Lower leg skin (tissue), 4 donors: ENCODE data around the gene TMEM38A. TPM values are rescaled to one million over a fixed set of nuclear protein-coding genes. Genes with fewer than 3 reads are reported as not detected.
"Not testable (repeated sequence)": the region's sequence is repeated elsewhere in the genome, so short reads cannot be mapped to it uniquely, and the experiment has no call there.

Source experiments
- DNase-seq, 2 donors: peaks; one replicate each; pipeline ENCODE4 v3.0.0-alpha.2; 2019; ENCODE audit warnings: low spot score in 2 of 2
- H3K4me3 ChIP-seq: fragments of 200-600 bp; sonication (generic); 2 replicates; pipeline ENCODE4 v1.5.1; 2017; ENCODE audit warnings: mild to moderate bottlenecking, low read depth; ENCODE audit not compliant: poor library complexity, severe bottlenecking
- POLR2A ChIP-seq, 2 donors: fragments of 450-650 bp; IDR thresholded peaks; one replicate each; pipeline ENCODE4 v1.6.1; 2016 to 2017; ENCODE audit warnings: antibody characterized with exemption in 2 of 2, mild to moderate bottlenecking in 1 of 2, moderate library complexity in 1 of 2
- WGBS, 2 donors: methylation state at CpG; one replicate each; pipeline ENCODE4 v1.1.5; 2018; 5-methylcytosine and 5-hydroxymethylcytosine counted together
- intact Hi-C: fragments of 100-400 bp; cut with DNase I; formaldehyde crosslinking; loops from one replicate; pipeline ENCODE4 v1.15.0; 2023; ENCODE audit warnings: low total_unique reads
- total RNA-seq, 4 donors: library from RNA; depleted of rRNA; stranded (reverse); fragments of >200 nt; gene quantifications; one replicate each; pipeline ENCODE4 v1.1.0, GENCODE V29; 2016
- TF ChIP-seq, protein P1 (sequence below), 3 donors: fragments of 450-650 bp; IDR thresholded peaks; one replicate each; pipeline ENCODE4 v1.5.1; 2016; ENCODE audit warnings: antibody characterized with exemption in 3 of 3, mild to moderate bottlenecking in 3 of 3, moderate library complexity in 2 of 3

Gene TMEM38A
- total RNA-seq, 4 donors from 2014 or later, result 1.3 to 3.2 (median 2.2) TPM

DNA sequence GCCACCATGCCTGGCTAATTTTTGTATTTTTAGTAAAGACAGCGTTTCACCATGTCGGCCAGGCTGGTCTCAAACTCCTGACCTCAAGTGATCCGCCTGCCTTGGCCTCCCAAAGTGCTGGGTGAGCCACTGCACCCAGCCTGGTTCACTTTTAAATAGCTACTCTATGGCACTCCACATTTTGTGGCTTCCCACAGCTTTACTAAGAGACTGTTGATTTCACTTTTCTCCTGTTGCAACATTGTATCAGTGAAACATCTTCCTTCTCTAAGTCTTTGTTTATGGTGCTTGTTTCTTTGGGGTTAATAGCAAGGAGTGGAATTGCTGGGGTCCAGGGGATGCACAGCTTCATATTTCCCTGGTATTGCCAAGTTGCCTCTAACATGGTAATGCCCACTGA, 12.3 kb downstream of the TMEM38A start:
- intact Hi-C loops, result no loop called here
- H3K4me3 ChIP-seq, result no peak overlapping the region
- DNase-seq, result no peak
- TF ChIP-seq, protein P1, sequence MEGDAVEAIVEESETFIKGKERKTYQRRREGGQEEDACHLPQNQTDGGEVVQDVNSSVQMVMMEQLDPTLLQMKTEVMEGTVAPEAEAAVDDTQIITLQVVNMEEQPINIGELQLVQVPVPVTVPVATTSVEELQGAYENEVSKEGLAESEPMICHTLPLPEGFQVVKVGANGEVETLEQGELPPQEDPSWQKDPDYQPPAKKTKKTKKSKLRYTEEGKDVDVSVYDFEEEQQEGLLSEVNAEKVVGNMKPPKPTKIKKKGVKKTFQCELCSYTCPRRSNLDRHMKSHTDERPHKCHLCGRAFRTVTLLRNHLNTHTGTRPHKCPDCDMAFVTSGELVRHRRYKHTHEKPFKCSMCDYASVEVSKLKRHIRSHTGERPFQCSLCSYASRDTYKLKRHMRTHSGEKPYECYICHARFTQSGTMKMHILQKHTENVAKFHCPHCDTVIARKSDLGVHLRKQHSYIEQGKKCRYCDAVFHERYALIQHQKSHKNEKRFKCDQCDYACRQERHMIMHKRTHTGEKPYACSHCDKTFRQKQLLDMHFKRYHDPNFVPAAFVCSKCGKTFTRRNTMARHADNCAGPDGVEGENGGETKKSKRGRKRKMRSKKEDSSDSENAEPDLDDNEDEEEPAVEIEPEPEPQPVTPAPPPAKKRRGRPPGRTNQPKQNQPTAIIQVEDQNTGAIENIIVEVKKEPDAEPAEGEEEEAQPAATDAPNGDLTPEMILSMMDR (IDR thresholded peaks at IDR 0.05), result no peak
- no peak for TF ChIP-seq POLR2A (IDR thresholded peaks at IDR 0.05)
- WGBS, 2 donors, result 81 to 98% methylated on average over 3 of the region's 3 CpGs

- 86 to 90% methylated on average over 4 of the region's 4 CpGs for whole genome bisulfite sequencing, 2 donors
- intact Hi-C loops, H3K4me3 ChIP-seq, DNase-seq: not testable (repeated sequence)
These were observed 12.9 kb downstream of the TMEM38A start for GRCh38 chr19:16673839-16674238.

DNA sequence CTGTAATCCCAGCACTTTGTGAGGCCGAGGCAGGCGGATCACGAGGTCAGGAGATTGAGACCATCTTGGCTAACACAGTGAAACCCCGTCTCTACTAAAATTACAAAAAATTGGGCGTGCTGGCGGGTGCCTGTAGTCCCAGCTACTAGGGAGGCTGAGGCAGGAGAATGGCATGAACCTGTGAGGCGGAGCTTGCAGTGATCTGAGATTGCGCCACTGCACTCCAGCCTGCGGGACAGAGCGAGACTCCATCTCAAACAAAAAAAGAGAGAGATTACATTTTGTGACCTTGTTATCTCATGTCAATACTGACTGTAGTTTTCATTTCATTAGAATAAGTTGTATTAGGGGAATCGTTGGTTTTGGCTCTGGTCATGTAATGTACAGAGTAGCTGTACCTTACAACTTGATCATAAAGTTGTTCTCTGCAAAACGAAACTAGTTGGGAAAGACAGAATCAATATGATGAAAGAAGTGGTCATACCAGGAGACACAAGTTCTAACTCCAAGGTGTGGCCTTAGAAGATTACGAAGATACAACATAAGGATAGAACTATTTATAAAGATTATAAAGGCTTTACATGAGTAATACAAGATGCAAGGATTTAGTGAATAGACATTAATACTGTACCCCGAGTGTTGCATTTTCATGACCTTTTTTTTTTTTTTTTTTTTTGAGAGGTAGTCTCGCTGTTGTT, 15.3 kb downstream of the TMEM38A start:
- intact Hi-C loops, result no loop called here
- no peak for DNase-seq
- TF ChIP-seq, protein P1 (IDR thresholded peaks at IDR 0.05), result no peak
- no peak for TF ChIP-seq POLR2A (IDR thresholded peaks at IDR 0.05)
- 93% methylated on average over 15 of the region's 15 CpGs for WGBS, 2 donors
- H3K4me3 ChIP-seq, result no peak overlapping the region

DNA sequence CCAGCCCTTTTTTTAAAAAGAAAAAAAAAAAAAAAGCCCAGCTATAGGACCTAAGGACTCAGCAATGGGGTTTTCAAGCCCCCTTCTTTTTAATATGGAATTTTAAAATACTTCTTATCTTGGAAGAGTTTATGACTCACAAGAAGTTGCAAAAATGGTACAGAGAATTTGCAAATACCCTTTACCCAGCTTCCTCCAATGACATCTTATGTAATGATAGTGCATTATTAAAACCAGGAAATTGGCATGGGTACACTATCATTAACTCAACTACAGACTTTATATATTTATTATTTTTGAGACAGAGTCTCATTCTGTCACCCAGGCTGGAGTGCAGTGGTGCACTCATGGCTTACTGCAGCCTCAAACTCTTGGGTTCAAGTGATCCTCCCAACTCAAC, 16.1 kb downstream of the TMEM38A start:
- intact Hi-C loops, result no loop called here
- no peak overlapping the region for H3K4me3 ChIP-seq
- no peak for TF ChIP-seq POLR2A (IDR thresholded peaks at IDR 0.05)
- TF ChIP-seq, protein P1 (IDR thresholded peaks at IDR 0.05), result no peak
- no peak for DNase-seq

GRCh38 chr19:16678498-16678897, 17.6 kb downstream of the TMEM38A start:
- 83 to 93% methylated on average over 9 of the region's 9 CpGs for WGBS, 2 donors
- H3K4me3 ChIP-seq, result no peak overlapping the region
- DNase-seq, result no peak
- TF ChIP-seq POLR2A (IDR thresholded peaks at IDR 0.05), result no peak
- TF ChIP-seq, protein P1 (IDR thresholded peaks at IDR 0.05), result no peak
- intact Hi-C loops, result no loop called here

DNA sequence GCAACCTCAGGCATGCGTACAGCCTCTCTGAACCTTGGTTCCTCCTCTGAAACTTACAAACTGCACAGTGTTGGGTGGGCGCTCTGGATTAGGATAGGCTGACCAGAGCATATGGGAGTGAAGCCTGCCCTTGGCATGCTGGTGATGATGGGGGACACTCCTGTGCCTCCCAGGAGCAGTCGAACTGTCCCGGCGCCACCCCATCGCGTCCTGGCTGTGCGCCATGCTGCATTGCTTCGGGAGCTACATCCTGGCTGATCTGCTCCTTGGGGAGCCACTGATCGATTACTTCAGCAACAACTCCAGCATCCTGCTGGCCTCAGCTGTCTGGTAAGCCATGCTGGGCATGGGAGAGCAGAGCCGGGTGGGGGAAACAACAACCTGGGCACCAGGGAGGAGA, 18.9 kb downstream of the TMEM38A start:
- H3K4me3 ChIP-seq, result no peak overlapping the region
- intact Hi-C loops, result no loop called here
- no peak for DNase-seq
- TF ChIP-seq POLR2A (IDR thresholded peaks at IDR 0.05), result no peak
- TF ChIP-seq, protein P1 (IDR thresholded peaks at IDR 0.05), result no peak
- 91 to 99% methylated on average over 9 to 11 of the region's 11 CpGs for whole genome bisulfite sequencing, 2 donors
